Measurements from ENCODE around the gene PCMT1. TPM values are rescaled to one million over a fixed set of nuclear protein-coding genes. Genes with fewer than 3 reads are reported as not detected.

PCMT1 gene
- total RNA-seq, 6 experiments from 2014 or later: 40.7 to 84.5 (median 47.7) TPM

DNA sequence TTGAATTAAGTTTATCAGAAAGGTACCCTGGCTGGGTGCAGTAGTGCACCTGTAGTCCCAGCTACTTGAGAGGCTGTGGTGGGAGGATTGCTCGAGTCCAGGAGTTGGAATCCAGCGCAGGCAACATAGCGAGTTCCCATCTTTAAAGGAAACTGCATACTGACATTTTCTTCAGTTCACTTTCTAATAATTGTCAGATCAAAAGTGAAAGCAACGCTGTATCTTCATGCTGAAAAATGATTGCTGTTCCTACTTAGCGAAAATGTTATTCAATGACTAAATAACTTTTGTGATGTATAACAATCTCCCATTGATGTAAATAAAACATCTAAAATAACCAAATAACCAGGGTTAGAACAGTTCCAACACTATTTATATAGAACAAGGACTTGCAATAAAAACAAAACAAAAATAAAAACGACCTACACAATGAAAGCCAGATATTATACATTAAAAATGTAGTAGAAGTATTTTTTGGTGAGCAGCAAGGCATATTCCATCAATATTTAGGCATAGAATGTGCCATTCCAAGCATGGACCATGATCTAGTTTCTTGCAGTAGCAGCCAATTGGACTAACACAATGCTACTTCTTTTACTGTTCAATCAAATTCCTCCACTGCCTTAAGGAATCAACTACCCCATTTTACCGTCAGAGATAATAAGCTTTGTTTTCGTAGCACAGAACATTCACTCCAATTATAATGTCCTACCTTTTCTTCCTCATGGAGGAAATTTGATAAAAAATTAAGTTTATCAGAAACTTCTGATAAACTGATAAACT, 33.2 kb upstream of the PCMT1 start:
- WGBS (ENCODE audit: insufficient coverage, low coverage, low lambda C conversion rate, missing lambda C conversion rate): 4% methylated on average over 8 of the region's 8 CpGs

GRCh38 chr6:149717255-149717587, 32.3 kb upstream of the PCMT1 start:
- DNase-seq (no peak), ATAC-seq (no peak)
- H3K27ac ChIP-seq: peak overlapping the region; percentile 97 to 98 (median 98)
- WGBS (ENCODE audit: insufficient coverage, low coverage, low lambda C conversion rate, missing lambda C conversion rate): under 1% methylated on average over 9 of the region's 9 CpGs
- H3K27me3 ChIP-seq: no peaks in the 10 kb centered on the region
- no peaks in the 10 kb centered on the region for H3K9me3 ChIP-seq
- H3K36me3 ChIP-seq: no peaks in the 10 kb centered on the region
- peaks cover 0 to 12% (median 4%) of the 10 kb centered on the region in 4 donors for H3K4me1 ChIP-seq
- TF ChIP-seq, protein P1, sequence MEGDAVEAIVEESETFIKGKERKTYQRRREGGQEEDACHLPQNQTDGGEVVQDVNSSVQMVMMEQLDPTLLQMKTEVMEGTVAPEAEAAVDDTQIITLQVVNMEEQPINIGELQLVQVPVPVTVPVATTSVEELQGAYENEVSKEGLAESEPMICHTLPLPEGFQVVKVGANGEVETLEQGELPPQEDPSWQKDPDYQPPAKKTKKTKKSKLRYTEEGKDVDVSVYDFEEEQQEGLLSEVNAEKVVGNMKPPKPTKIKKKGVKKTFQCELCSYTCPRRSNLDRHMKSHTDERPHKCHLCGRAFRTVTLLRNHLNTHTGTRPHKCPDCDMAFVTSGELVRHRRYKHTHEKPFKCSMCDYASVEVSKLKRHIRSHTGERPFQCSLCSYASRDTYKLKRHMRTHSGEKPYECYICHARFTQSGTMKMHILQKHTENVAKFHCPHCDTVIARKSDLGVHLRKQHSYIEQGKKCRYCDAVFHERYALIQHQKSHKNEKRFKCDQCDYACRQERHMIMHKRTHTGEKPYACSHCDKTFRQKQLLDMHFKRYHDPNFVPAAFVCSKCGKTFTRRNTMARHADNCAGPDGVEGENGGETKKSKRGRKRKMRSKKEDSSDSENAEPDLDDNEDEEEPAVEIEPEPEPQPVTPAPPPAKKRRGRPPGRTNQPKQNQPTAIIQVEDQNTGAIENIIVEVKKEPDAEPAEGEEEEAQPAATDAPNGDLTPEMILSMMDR (IDR thresholded peaks at IDR 0.05): no peak
- no peak for TF ChIP-seq POLR2A (IDR thresholded peaks at IDR 0.05)
- intact Hi-C loops (cut with DNase I): no loop called here
- peak overlapping the region; percentile 73 to 83 (median 77) for H3K4me3 ChIP-seq

More for the DNA sequence above, 33.2 kb upstream of the PCMT1 start:
- Histone ChIP-seq H3K4me1 (peaks cover 0 to 12% (median 4%) of the 10 kb centered on the region in 4 donors), H3K4me3 (peak overlapping the region; percentile 73 to 83 (median 77)), H3K36me3 (no peaks in the 10 kb centered on the region), H3K27me3 (no peaks in the 10 kb centered on the region), H3K9me3 (no peaks in the 10 kb centered on the region), H3K27ac (peak overlapping the region in 2 of 3 donors; percentile 98)
- ATAC-seq (no peak), DNase-seq (no peak)
- TF ChIP-seq, protein P1 (IDR thresholded peaks at IDR 0.05): no peak
- TF ChIP-seq POLR2A (IDR thresholded peaks at IDR 0.05): no peak
- intact Hi-C loops (cut with DNase I): no loop called here

DNA sequence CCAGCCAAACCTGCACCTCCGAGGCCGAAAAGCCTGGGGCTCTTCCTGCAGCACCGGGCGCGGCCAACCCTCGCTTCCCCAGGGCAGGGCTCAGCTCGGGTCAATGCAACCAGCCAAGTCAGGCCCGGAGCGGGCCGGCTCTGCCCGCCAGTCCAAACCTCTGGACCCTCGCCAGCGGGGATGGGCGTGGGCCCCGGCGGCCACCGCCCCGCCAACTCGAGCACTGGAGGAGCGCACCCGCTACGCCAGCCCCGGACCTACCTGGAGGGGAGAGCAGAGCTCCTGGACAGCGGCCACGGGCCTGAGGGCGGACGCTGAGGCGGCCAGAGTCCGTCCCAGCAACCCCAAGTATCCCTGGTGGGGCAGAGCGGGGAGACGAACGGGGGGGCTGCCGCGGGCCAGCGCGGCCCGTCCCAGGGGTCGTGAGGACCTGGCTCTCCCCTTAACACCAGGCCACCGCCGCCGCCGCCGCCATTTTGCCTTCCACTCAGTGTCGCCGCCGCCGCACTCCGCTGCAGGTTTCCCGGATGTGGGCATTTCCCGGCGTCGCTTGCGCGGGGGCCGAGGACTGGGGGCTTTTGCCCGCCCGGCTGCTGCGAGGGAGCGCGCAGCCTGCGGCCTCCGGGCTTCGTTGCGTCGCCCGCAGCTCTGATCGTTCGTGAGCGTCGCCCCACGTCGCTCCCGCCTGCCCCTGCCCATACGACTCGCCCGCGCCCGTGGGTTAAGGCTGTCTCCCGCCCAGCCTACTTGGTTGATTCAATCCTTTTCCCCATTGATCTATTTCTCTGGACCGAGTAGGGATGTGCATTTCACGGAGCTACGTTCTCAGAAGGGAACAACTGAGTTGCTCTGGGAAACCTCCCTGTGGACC, 31.7 kb upstream of the PCMT1 start, which contains the start of gene LATS1:
Gene LATS1 (minus strand): TSS at position 514 of the 871 bp plus-strand sequence. CDS start 15,975 bp downstream, outside the sequence.
- Histone ChIP-seq H3K27me3 (no peaks in the 10 kb centered on the region), H3K4me3 (peak within 1 kb of the TSS; percentile 73 to 83 (median 77)), H3K9me3 (no peaks in the 10 kb centered on the region), H3K36me3 (no peaks in the 10 kb centered on the region), H3K27ac (peak within 1 kb of the TSS; percentile 97 to 98 (median 98)), H3K4me1 (peaks cover 0 to 12% (median 4%) of the 10 kb centered on the region in 4 donors)
- TF ChIP-seq, protein P1 (IDR thresholded peaks at IDR 0.05): no peak
- TF ChIP-seq POLR2A (IDR thresholded peaks at IDR 0.05): peak; percentile 93
- 0% methylated on average over 28 of the region's 82 CpGs for WGBS (ENCODE audit: insufficient coverage, low coverage, low lambda C conversion rate, missing lambda C conversion rate)
- peak; percentile 93 to 96 (median 96) for DNase-seq
- intact Hi-C loops (cut with DNase I): no loop called here
- ATAC-seq: peak; percentile 88 to 96 (median 91)

GRCh38 chr6:149719531-149719930, 30.0 kb upstream of the PCMT1 start:
- intact Hi-C loops (cut with DNase I): no loop called here
- ATAC-seq: no peak
- Histone ChIP-seq H3K27ac (no peak overlapping the region), H3K4me1 (peaks cover 0 to 12% (median 4%) of the 10 kb centered on the region in 4 donors), H3K4me3 (no peak overlapping the region), H3K27me3 (no peaks in the 10 kb centered on the region), H3K9me3 (no peaks in the 10 kb centered on the region), H3K36me3 (no peaks in the 10 kb centered on the region)
- no peak for DNase-seq
- WGBS (ENCODE audit: insufficient coverage, low coverage, low lambda C conversion rate, missing lambda C conversion rate): 92% methylated on average over 3 of the region's 3 CpGs
- no peak for TF ChIP-seq POLR2A (IDR thresholded peaks at IDR 0.05)
- TF ChIP-seq, protein P1 (IDR thresholded peaks at IDR 0.05): no peak

Measured in right lobe of liver (tissue), 6 donors.